Measurements from ENCODE around the gene NLRP11. TPM values are rescaled to one million over a fixed set of nuclear protein-coding genes. Genes with fewer than 3 reads are reported as not detected.

The NLRP11 gene
- total RNA-seq, 1 donor from 2014 or later = not detected

- H3K9me3 Mint-ChIP-seq (ENCODE audit: low read depth) = peaks cover 49% of the 10 kb centered on the region
- no peak for TF ChIP-seq CTCF (IDR thresholded peaks at IDR 0.05)
- DNase-seq (ENCODE audit: low spot score) = no peak
- H3K4me1 Mint-ChIP-seq (ENCODE audit: low read depth) = no peaks in the 10 kb centered on the region
- no peaks in the 10 kb centered on the region for H3K36me3 Mint-ChIP-seq (ENCODE audit: low read depth)
- no peak overlapping the region for H3K27ac Mint-ChIP-seq (ENCODE audit: unreplicated experiment)
- H3K4me3 Mint-ChIP-seq (ENCODE audit: unreplicated experiment) = no peak overlapping the region
- H3K27me3 Mint-ChIP-seq (ENCODE audit: low read depth) = no peaks in the 10 kb centered on the region
Observed at GRCh38 chr19:55838906-55839305, 7.1 kb upstream of the NLRP11 start.

DNA sequence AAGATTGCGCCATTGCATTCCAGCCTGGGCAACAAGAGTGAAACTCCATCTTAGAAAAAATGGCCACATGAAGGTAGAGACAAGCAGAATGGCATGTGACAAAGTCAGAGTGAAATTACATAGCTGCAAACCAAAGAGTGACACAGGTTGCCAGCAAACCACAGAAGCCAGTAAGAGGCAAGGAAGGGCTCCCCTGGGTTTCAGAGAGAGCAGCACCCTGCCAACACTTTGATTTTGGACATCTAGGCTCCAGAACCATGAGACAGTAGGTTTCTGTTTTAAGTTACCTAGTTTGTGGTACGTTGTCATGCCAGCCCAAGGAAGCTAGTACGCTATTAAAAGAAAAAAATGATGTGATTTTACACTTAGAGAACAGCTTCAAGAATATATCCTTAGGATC is 6.5 kb upstream of the NLRP11 start:
- Mint-ChIP-seq H3K27ac (ENCODE audit: unreplicated experiment) (no peak overlapping the region), H3K4me3 (ENCODE audit: unreplicated experiment) (no peak overlapping the region), H3K4me1 (ENCODE audit: low read depth) (no peaks in the 10 kb centered on the region), H3K36me3 (ENCODE audit: low read depth) (no peaks in the 10 kb centered on the region), H3K9me3 (ENCODE audit: low read depth) (peaks cover 47% of the 10 kb centered on the region), H3K27me3 (ENCODE audit: low read depth) (no peaks in the 10 kb centered on the region)
- no peak for DNase-seq (ENCODE audit: low spot score)
- no peak for TF ChIP-seq CTCF (IDR thresholded peaks at IDR 0.05)

DNA sequence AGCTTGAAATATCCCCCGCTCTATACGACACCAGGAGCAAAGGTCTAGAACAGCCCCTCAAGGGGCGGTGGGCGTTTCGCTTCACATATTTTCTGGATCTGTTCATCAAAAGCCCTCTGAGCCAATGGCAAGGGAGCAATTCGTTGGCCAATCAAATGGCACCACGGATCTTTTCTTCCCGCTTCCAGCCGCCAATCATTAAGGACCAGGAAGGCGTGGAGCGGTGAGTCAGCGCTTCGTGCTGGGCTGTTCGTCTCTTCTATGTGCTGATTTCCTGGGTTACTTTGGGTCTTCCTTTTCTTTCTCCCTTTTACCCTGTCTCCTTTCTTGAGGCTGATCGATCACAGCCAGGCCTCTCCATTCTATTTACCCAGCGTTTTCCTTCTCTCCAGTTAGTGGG is 4.5 kb upstream of the NLRP11 start, which contains the start of gene NLRP4:
TSS of gene NLRP4 (plus strand) at position 201 of the 400 bp plus-strand sequence. CDS start 15,541 bp downstream, outside the sequence.
- no peak for DNase-seq (ENCODE audit: low spot score)
- H3K36me3 Mint-ChIP-seq (ENCODE audit: low read depth) = no peaks in the 10 kb centered on the region
- H3K9me3 Mint-ChIP-seq (ENCODE audit: low read depth) = peaks cover 45% of the 10 kb centered on the region
- H3K4me3 Mint-ChIP-seq (ENCODE audit: unreplicated experiment) = no peak within 1 kb of the TSS
- H3K27ac Mint-ChIP-seq (ENCODE audit: unreplicated experiment) = no peak within 1 kb of the TSS
- no peaks in the 10 kb centered on the region for H3K4me1 Mint-ChIP-seq (ENCODE audit: low read depth)
- TF ChIP-seq CTCF (IDR thresholded peaks at IDR 0.05) = no peak
- no peaks in the 10 kb centered on the region for H3K27me3 Mint-ChIP-seq (ENCODE audit: low read depth)

- Mint-ChIP-seq H3K27ac (ENCODE audit: unreplicated experiment) (no peak overlapping the region), H3K4me1 (ENCODE audit: low read depth) (no peaks in the 10 kb centered on the region), H3K9me3 (ENCODE audit: low read depth) (peaks cover 33% of the 10 kb centered on the region), H3K4me3 (ENCODE audit: unreplicated experiment) (no peak overlapping the region), H3K36me3 (ENCODE audit: low read depth) (no peaks in the 10 kb centered on the region), H3K27me3 (ENCODE audit: low read depth) (no peaks in the 10 kb centered on the region)
- no peak for DNase-seq (ENCODE audit: low spot score)
- TF ChIP-seq CTCF (IDR thresholded peaks at IDR 0.05) = no peak
Observed at GRCh38 chr19:55832676-55833075, 877 bp upstream of the NLRP11 start.

- DNase-seq (ENCODE audit: low spot score) = no peak
- Mint-ChIP-seq H3K4me3 (ENCODE audit: unreplicated experiment) (no peak overlapping the region), H3K27me3 (ENCODE audit: low read depth) (no peaks in the 10 kb centered on the region), H3K4me1 (ENCODE audit: low read depth) (no peaks in the 10 kb centered on the region), H3K36me3 (ENCODE audit: low read depth) (no peaks in the 10 kb centered on the region), H3K27ac (ENCODE audit: unreplicated experiment) (no peak overlapping the region), H3K9me3 (ENCODE audit: low read depth) (peaks cover 25% of the 10 kb centered on the region)
- no peak for TF ChIP-seq CTCF (IDR thresholded peaks at IDR 0.05)
Observed at GRCh38 chr19:55830656-55831055, 1.1 kb downstream of the NLRP11 start.

Data from chondrocyte (in vitro differentiated cells).